A673 (cell line): ENCODE measurements around the gene SIMC1. TPM values are rescaled to one million over a fixed set of nuclear protein-coding genes. Genes with fewer than 3 reads are reported as not detected.

ENCODE experiments used
- BruUV-seq: library from RNA; stranded (reverse); fragments of 400-500 nt; replicated peaks from 2 replicates; lab custom pipeline; 2021; lab: Mats Ljungman, UMichigan
- CTCF ChIA-PET: fragments of 300-600 bp; sonication (Branson Sonifier 250); formaldehyde crosslinking; loops from one replicate; lab custom pipeline; 2022; ENCODE audit warnings: antibody characterized with exemption; lab: Charles Lee
- POLR2A ChIA-PET: fragments of 300-600 bp; sonication (Branson Sonifier 250); formaldehyde crosslinking; loops from one replicate; lab custom pipeline; 2022; ENCODE audit warnings: antibody characterized with exemption; ENCODE audit not compliant: low non-redundant PET; lab: Charles Lee
- DNase-seq: peaks from one replicate; pipeline ENCODE4 v3.0.0-alpha.2; 2015; ENCODE audit warnings: low spot score
- H3K27ac ChIP-seq: fragments of 200-600 bp; sonication (generic); 2 replicates; pipeline ENCODE4 v1.5.1; 2016; ENCODE audit warnings: mixed run types, low read depth, mild to moderate bottlenecking, mixed read lengths, antibody characterized with exemption, low read length; ENCODE audit not compliant: poor library complexity, severe bottlenecking
- H3K27me3 ChIP-seq: fragments of 200-600 bp; sonication (generic); replicated peaks from 2 replicates; pipeline ENCODE4 v1.6.1; 2017; ENCODE audit warnings: mixed run types, low read depth, mild to moderate bottlenecking, mixed read lengths, antibody characterized with exemption, low read length; ENCODE audit not compliant: insufficient read depth, poor library complexity
- H3K36me3 ChIP-seq: fragments of 200-600 bp; sonication (generic); 2 replicates; pipeline ENCODE4 v1.6.1; 2016; ENCODE audit warnings: mixed run types, mild to moderate bottlenecking, mixed read lengths, antibody characterized with exemption, low read length; ENCODE audit not compliant: insufficient read depth, poor library complexity, severe bottlenecking
- H3K4me1 ChIP-seq: fragments of 200-600 bp; sonication (generic); 2 replicates; pipeline ENCODE4 v1.6.1; 2017; ENCODE audit warnings: mixed run types, mild to moderate bottlenecking, mixed read lengths, antibody characterized with exemption, low read length; ENCODE audit not compliant: insufficient read depth, poor library complexity, severe bottlenecking
- H3K4me3 ChIP-seq: fragments of 200-600 bp; sonication (generic); 2 replicates; pipeline ENCODE4 v1.5.1; 2016; ENCODE audit warnings: low read depth, mixed run types, mild to moderate bottlenecking, mixed read lengths, low read length; ENCODE audit not compliant: poor library complexity, severe bottlenecking
- H3K9me3 ChIP-seq: fragments of 200-600 bp; sonication (generic); 2 replicates; pipeline ENCODE4 v1.6.1; 2016; ENCODE audit warnings: mixed run types, low read depth, mild to moderate bottlenecking, mixed read lengths, antibody characterized with exemption, low read length; ENCODE audit not compliant: poor library complexity, severe bottlenecking
- CTCF ChIP-seq: fragments of 300-800, 200-600 bp; sonication (generic); conservative IDR thresholded peaks from 2 replicates; pipeline ENCODE4 v1.5.1; 2017; ENCODE audit warnings: low read depth, mild to moderate bottlenecking, antibody characterized with exemption, low read length, moderate library complexity, mixed read lengths
- EZH2 ChIP-seq: fragments of 200-600 bp; sonication (generic); IDR thresholded peaks from 2 replicates; pipeline ENCODE4 v1.6.1; 2017; ENCODE audit warnings: borderline replicate concordance, low read depth, mild to moderate bottlenecking, mixed read lengths, antibody characterized with exemption, low read length; ENCODE audit not compliant: poor library complexity, severe bottlenecking
- intact Hi-C: fragments of 100-400 bp; cut with micrococcal nuclease; formaldehyde crosslinking; loops from one replicate; pipeline ENCODE4 v1.10.0; 2022; ENCODE audit not compliant: unreplicated experiment
- total RNA-seq: library from RNA; stranded (reverse); gene quantifications from 2 replicates; pipeline ENCODE4 v1.2.3, GENCODE V29; 2021

Gene SIMC1
- total RNA-seq, 1 experiment from 2014 or later = 26.6 TPM

- no TSS peak for BruUV-seq
- intact Hi-C loops = no loop called here
- ChIA-PET CTCF (no interaction called here), POLR2A (no interaction called here)
- H3K4me1 ChIP-seq = peaks cover 10% of the 10 kb centered on the region
- TF ChIP-seq CTCF (no peak), EZH2 (no peak)
- no peak overlapping the region for H3K27ac ChIP-seq
- H3K27me3 ChIP-seq = no peaks in the 10 kb centered on the region
- H3K36me3 ChIP-seq = peaks cover 44% of the 10 kb centered on the region
- no peak for DNase-seq
- no peak overlapping the region for H3K4me3 ChIP-seq
- H3K9me3 ChIP-seq = no peaks in the 10 kb centered on the region
These were observed 145.7 kb downstream of the SIMC1 start for GRCh38 chr5:176383961-176384360.

- Histone ChIP-seq H3K9me3 (no peaks in the 10 kb centered on the region), H3K27me3 (no peaks in the 10 kb centered on the region), H3K4me3 (no peak overlapping the region), H3K36me3 (peaks cover 44% of the 10 kb centered on the region), H3K27ac (no peak overlapping the region), H3K4me1 (peaks cover 10% of the 10 kb centered on the region)
- no peak for DNase-seq
- no TSS peak for BruUV-seq
- POLR2A ChIA-PET = no interaction called here
- TF ChIP-seq CTCF (no peak), EZH2 (no peak)
- CTCF ChIA-PET = no interaction called here
- intact Hi-C loops = no loop called here
These were observed 146.2 kb downstream of the SIMC1 start for GRCh38 chr5:176384366-176384930.

GRCh38 chr5:176384991-176385390, 146.8 kb downstream of the SIMC1 start:
- intact Hi-C loops = loop anchor here (5.0 kb wide), 1 partner anchor 152 kb away; the partner anchor contains the start of gene RNF44
- CTCF ChIA-PET = no interaction called here

More at GRCh38 chr5:176384991-176385390, 146.8 kb downstream of the SIMC1 start:
- peaks cover 44% of the 10 kb centered on the region for H3K36me3 ChIP-seq
- H3K9me3 ChIP-seq = no peaks in the 10 kb centered on the region
- POLR2A ChIA-PET = no interaction called here
- H3K4me3 ChIP-seq = no peak overlapping the region
- no peak for DNase-seq
- no peaks in the 10 kb centered on the region for H3K27me3 ChIP-seq
- no TSS peak for BruUV-seq
- peaks cover 13% of the 10 kb centered on the region for H3K4me1 ChIP-seq
- TF ChIP-seq EZH2 = no peak
- no peak for TF ChIP-seq CTCF
- no peak overlapping the region for H3K27ac ChIP-seq
